Keratinocyte (primary cell): ENCODE measurements around the gene ANKRD23.

Source experiments
- CTCF ChIP-seq, 3 experiments: IDR thresholded peaks in 1 of 3; conservative IDR thresholded peaks in 1 of 3; optimal IDR thresholded peaks in 1 of 3; 2 replicates in 2 of 3; 3 replicates in 1 of 3; pipeline versions ENCODE3 to v1.5.1; 2011; ENCODE audit warnings: low read length in 3 of 3, mild to moderate bottlenecking in 3 of 3, moderate library complexity in 2 of 3, control low read depth in 1 of 3, inconsistent platforms in 1 of 3; ENCODE audit not compliant: insufficient read depth in 2 of 3; ENCODE audit errors: extremely low read depth in 1 of 3
- EZH2 ChIP-seq: IDR thresholded peaks from one replicate; pipeline ENCODE4 v1.6.1; 2012; ENCODE audit warnings: inconsistent platforms, mild to moderate bottlenecking, low read length, moderate library complexity

GRCh38 chr2:96828436-96828835 lies 15.4 kb downstream of the ANKRD23 start:
- TF ChIP-seq CTCF (optimal IDR thresholded peaks at IDR 0.05 in 1 of 3, IDR thresholded peaks at IDR 0.05 in 1 of 3, conservative IDR thresholded peaks at IDR 0.05 in 1 of 3; ENCODE audit: extremely low read depth in 1 of 3, insufficient read depth in 2 of 3, low read length in 3 of 3) (no peak), EZH2 (no peak)
